ENCODE data around the gene CFAP410.

Gene CFAP410

DNA sequence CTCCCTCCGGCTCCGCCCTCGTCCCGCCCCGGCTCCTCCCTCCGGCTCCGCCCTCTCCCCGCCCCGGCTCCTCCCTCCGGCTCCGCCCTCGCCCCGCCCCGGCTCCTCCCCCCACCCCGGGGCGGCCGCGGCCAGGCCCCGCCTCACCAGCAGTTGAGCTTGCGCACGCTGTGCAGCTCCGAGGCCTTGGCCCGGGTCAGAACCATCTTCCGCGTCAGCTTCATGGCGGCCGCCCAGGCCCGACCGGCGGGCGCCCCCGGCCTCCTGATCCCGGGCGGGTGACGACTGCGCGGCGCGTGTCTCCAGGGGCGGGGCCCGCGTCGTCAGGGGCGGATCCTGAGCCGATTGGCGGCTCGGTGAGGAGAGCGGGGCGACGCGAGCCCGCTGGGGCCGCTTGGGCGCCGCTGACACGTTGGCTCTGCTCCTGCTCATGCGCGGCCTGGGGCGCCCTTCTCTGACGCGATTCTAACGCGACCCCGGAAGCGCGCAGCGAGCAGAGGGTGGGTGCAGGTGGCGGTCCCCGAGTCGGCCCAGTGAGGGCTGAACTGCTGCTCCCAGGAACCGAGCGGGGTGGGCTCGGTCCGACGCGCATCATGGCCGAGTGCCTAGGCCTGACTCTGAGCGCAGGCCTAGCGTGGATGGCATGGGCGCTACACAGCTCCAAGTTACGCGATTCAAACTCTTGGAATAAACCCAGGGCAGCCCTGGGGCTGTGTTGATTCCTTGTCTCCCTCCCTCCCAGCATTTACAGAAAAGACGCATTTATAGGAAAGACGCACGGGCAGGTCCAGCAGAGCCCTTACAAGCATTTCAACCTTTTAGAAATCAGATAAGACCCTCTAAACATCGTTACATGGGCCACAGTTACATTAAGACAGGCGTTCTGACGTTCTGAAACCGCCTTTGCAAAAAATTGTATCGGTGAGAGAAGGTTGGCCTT lies at the start of gene CFAP410:
TSS of gene CFAP410 (minus strand) at position 420 of the 940 bp plus-strand sequence. CDS start at position 224, 196 bp downstream.
- DNase-seq, result peak; percentile 93

DNA sequence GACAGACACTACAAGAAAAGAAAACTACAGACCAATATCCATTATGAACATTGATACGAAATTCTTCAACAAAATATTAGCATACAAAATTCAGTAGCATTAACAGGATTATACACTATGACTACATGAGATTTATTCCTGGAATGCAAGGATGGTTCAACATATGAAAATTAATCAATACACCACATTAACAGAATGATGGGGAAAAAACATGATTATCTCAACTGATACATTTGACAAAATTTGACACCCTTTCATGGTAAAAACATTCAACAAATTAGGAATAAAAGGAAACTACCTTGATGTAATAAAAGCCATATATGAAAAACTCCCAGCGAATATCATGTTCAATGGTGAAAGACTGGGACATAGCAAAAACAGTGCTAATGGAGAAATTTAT lies 45.8 kb upstream of the CFAP410 start:
- no peak for DNase-seq

DNA sequence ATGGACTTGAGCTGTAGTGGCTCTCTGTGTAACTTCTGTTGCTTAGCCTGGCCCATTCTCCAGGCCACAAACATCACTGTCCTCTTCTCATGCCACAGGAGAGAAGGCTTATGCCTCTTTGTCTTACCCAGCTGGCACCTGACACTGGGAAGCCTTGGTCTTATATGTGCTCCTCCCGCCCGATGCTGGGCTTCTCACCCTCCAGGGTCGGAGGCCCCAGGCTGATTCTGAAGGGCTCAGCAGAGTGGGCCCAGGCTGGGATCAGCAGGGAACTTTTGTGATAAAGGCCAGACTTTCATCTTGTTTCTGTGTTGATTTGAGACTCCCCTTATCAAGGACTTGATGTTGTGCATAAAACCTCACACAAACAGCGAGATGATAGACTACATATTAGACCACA lies 44.0 kb upstream of the CFAP410 start:
- DNase-seq, result no peak

DNA sequence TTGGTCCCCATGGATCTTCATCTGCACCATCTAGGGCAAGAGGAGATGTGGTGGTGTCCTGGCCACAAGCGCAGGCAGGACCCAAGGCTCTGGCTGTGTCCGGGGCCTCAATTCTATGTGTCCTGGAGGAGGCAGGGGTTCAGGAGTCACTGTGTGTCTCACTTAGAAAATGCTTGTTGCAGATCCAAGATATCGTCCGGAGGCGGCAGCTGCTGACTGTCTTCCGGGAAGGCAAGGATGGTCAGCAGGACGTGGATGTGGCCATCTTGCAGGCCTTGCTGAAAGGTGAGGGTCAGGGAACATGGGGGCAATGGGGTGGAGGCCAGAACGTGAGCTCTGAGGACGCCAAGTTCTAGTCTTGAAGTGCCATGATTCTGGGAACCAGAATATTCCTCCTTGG lies 43.3 kb upstream of the CFAP410 start:
- DNase-seq, result no peak

DNA sequence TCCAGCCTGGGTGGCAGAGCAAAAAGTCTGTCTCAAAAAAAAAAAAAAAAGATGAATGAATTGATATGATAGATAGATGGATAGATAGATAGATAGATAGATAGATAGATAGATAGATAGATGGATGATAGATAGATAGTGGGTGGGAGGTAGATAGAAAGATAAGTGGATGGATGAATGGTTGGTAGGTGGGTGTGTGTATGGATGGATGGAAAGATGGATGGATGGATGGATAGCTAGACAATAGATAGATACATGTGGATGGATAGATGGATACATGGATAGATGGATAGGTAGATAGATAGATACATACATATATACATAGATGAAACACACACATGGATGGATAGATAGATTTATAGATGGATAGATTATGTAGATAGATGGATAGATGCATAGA lies 42.7 kb upstream of the CFAP410 start:
- no peak for DNase-seq

DNA sequence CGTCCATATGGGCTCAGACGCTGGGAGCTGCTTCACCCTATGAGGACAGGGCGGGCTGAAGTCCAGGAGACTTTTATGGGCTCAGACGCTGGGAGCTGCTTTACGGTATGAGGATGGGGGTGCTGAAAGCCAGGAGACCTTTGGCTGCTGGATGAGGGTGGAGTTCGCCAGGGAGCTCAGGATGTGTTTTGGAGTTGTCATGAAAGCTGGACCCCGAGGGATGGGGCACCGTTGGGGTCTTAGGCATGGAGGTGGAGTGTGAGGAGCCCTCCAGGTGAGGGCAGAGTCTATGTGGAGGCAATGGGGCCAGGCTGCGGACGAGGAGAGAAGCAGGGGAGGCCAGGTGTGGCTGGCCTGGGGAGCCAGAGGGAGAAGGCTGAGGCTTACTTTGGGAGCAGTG lies 41.7 kb upstream of the CFAP410 start:
- no peak for DNase-seq

DNA sequence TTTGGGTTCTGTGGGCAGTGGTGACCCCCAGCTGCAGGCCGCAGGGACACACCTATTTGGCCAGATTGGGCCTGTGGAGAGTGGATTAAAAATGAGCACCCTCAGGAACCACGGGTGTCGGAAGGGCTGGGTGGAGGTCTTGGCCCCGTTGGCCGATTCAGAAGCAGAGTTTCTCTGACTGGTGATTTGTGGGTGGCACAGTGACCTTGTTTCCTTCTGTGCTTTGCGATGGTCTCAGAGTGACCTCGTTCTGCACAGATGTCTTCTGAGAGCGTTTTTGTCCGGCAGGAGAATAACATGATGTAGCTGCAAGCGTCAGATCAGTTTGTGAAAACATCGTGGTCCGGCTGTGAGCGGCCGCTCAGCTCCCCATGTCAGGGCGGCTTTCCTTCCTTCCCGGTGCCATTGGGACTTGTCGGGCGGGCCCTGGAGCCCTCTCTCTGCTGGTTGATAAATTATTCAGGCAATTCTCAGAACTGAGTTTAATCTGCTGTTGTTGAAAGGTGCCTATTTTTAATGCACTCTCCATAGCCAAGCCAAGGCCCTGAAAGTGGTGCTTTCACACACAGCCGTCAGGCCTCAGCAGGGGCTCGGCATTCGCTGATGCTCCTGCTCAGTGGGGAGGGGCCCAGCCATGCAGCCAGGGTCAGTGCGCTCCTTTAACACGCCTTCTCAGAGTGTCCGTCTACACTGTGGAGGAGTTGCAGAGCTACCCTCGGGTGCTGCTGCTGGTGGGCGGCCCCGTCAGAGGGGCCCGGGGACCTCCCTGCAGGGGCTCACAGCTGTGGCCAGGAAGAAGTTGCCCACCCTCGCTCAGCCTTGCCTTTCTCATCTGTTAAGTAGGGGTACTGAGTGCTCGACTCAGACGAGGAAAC lies 41.0 kb upstream of the CFAP410 start:
- no peak for DNase-seq

DNA sequence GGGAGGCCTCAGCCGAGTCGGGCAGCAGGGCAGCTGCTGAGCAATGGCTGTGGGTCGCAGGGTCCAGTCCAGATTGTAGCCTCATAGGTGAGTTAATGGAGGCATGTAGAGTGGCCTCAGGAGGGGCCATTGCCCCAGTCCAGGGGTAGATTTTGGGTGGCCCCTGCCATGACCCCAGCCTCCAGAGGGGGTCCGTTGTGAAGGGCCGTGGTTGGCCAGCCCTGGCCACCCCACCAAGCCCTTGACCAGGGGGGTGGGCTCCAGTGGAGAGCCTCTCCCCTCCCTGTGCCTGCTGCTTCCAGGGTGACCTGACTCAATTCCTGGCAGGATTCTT lies 40.3 kb upstream of the CFAP410 start:
- no peak for DNase-seq

DNA sequence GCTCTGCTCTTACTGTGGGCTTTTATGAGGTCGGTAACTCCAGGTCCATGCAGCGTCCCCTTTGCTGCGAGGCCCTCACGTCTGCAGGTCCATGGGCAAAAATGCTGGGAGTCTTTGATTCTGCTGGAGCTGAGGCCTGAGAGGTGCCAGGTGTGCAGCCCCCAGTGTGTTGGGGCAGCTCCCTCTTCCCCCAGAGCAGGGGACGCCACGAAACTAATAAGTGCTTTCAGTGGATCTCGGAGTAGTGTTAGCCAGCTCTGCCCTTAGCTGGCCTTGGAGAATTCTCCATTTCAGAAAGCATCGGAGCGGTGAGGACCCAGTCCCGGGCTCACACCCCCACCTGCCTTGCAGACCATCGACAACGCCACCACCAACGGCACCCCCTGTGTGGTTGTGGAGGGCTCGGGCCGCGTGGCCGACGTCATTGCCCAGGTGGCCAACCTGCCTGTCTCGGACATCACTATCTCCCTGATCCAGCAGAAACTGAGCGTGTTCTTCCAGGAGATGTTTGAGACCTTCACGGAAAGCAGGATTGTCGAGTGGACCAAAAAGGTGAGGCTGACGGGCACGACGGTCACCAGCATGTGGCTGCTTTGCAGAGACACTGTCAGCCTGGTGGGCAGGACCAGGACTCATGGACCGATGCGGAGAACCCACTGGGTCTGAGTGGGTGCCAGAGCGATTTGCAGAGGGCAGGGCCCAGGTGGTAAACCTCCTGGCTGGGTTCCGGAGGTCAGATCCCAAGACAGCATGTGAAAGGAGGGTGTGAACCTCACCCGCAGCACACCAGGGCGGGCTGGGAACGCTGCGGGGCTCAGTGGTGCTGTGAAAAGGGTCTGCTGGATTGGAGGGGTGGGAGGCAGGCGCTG lies 39.7 kb upstream of the CFAP410 start:
- DNase-seq, result no peak

DNA sequence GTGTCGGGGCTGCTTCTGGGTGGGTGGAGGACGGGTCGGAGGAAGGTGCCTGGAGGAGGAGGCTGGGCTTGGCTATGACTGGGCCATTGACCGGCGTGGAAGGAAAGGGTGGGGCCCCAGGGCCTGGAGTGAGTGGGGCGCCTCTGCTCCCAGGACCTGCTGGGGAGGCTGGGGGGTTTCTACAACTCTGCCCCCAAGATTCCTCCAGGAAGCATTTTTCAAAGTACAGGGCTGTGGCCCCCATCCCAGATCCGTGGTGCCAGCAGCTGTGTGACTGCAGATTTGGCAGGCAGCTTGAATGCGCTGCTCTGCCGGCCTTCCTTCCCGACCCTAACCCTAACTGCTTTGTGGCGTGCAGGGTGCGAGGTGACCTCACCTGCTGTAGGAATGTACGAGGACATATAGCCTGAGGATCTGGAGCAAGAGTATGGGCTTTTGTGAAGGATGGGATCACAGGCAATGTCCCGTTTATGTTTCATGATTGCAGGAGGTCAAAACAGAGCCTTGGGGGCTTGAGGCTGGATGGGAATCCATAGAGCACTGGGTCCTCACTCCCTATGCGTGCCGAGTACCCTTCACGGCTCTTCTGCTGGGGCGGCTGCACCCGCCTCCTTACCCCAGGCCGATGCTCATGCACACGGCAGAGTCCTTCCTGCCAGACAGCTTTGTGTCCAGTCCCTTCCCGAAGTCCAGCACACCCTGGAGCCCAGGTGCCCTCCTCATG lies 38.9 kb upstream of the CFAP410 start:
- no peak for DNase-seq

DNA sequence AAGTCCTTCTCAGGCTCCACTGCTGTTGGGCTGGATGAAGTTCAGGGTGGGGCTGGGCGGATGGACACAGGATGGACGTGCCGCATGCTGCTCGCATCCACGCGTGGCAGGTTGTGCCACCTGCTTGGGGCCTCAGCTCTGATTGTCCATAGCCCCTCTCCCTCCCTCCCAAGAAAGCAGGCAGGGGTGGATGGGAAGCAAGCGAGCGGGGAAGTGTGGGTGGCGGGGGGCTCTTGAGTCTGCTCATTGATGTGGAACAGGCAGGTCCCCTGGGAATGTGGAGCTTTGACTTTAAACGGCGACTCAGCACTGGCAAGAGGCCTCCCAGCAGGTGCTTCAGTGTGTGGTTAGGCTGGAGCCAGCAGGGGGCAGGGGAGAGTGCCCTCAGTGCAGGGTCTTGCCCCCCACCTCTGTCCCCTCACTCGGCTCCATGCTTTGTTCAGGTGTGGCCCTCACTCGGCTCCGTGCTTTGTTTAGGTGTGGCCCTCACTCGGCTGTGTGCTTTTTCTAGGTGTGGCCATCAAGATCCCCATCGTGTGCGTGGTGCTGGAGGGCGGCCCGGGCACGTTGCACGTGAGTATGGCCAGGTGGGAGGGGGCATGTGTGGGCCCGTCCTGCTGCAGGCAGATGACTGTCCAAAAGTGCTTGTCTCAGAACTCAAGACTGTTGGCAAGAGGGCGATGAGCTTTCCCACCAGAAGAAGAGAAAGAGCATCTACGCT lies 38.2 kb upstream of the CFAP410 start:
- DNase-seq, result no peak

DNA sequence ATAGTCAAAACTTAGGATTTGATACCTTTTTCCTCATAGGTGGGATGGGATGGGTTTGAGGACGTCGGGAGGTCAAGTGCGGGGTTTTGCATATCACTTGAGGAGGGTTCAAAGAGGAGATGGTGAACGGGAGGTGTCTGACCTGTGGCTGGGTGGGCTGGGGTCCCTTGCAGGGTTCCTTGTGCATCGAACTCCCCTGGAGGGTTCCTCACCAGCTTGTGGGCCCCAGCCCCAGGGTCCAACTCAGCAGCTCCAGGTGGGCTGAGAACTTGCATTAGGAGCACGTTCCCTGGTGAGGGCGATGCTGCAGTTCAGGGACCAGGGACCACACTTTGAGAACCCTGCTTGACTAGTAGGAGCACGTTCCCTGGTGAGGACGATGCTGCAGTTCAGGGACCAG lies 37.4 kb upstream of the CFAP410 start:
- no peak for DNase-seq

DNA sequence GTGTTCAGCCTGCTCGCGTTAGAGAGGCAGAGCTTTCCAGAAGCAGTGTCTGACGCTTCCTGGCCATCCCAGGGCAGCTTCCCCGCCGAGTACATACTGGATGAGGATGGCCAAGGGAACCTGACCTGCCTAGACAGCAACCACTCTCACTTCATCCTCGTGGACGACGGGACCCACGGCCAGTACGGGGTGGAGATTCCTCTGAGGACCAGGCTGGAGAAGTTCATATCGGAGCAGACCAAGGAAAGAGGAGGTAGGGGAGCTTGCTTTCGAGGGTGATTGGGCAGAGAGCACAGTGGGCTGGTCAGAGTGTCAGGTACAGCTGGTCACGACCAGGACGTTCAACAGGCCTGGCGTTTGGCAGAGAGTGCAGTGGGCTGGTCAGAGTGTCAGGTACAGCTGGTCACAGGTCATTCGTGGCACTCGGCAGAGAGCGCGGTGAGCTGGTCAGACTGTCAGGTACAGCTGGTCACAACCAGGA lies 36.6 kb upstream of the CFAP410 start:
- DNase-seq, result no peak

DNA sequence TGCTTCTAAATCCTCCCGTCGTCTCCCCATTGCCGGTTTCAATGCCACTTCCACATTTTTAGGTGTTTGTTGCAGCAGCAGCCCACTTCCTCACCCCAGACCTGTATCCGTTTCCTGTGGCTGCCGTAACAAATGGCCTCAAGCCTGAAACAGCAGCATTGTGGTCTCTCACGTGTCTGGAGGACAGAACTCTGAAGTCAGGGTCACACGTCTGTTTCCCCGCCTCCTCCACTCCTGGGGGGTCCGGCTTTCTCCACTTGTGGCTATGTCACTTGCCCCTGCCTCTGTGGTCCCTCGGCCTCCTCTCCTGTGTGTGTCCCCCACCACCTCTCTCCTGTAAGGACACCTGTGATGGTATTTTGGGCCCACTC lies 36.1 kb upstream of the CFAP410 start:
- DNase-seq, result no peak

DNA sequence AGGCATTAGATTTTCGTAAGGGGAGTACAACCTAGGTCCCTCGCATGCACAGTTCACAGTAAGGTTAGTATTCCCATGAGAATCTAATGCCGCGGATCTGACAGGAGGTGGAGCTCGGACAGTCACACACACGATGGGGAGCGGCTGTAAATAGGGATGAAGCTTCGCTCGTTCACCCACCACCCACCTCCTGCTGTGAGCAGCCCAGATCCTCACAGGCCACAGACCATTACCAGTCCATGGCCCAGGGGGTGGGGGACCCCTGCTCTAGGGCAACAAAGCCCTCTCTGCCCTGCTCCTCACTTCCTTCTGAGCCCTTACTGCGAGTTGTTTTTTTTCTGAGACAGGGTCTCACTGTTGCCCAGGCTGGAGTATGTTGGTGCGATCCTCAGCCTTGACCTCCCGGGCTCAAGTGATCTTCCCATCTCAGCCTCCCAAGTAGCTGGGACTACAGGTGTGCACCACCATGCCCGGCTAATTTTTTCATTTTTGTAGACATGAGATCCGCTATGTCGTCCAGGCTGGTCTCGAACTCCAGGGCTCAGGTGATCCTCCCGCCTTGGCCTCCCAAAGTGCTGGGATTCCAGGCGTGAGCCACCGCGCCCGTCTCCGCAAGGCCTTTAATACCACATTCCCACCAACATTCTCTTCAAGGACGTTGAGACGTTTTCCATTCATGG lies 35.6 kb upstream of the CFAP410 start:
- DNase-seq, result no peak

DNA sequence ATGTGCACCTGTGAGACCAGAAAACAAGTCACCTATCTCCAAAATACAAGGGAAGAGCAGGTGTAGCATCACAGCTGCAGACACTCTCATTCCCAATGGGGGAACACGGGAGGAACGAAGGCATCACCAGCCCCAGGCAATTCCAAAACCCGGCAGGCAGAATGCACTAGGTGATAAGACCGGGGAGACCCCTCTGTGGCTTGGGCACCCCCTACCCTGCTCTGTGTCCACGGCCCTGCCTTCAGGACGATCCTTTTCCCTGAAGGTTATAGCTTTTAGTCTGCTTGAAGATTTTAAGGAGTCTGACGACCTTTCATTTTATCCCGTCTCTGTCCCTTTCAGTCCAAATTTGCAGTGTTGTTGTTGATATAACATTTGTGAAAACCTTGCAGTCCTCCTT lies 33.4 kb upstream of the CFAP410 start:
- DNase-seq, result no peak

DNA sequence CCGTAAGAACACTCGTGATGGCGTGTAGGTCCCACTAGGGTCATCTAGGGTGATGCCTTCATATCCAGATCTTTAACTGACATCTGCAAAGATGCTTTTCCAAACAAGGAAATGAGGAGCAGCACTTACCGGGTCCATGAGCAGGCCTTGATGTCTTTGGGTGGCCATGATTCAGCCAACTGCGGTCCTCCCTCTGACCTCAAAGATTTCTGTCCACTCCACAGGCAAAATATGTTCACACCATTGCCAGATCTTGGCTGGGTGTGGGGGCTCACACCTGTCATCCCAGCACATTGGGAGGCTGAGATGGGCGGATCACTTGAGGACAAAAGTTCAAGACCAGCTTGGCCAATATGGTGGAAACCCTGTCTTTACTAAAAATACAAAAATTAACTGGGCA lies 32.4 kb upstream of the CFAP410 start:
- DNase-seq, result no peak

DNA sequence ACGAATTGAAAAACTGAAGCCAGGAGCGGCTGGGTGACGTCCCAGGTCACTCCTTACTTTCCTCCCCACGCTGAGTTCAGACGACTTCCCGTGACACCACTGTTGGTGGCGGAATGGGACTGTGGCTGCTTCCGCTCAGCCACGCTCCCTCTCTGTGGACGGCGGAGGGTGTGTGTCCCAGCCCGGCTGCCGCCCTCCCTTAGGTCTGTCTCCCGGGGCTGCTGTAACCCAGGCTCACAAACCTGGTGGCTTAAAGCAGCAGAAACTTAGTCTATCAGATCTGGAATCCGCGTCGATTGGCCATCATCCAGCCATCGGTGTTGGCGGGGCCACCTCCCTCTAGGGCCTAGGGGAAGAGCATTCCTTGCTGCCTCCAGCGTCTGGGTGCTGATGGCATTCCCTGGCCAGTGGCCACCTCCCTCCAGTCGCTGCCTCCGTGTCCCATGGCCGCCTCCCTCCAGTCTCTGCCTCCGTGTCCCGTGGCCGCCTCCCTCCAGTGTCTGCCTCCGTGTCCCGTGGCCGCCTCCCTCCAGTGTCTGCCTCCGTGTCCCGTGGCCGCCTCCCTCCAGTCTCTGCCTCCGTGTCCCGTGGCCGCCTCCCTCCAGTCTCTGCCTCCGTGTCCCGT lies 31.7 kb upstream of the CFAP410 start:
- no peak for DNase-seq

DNA sequence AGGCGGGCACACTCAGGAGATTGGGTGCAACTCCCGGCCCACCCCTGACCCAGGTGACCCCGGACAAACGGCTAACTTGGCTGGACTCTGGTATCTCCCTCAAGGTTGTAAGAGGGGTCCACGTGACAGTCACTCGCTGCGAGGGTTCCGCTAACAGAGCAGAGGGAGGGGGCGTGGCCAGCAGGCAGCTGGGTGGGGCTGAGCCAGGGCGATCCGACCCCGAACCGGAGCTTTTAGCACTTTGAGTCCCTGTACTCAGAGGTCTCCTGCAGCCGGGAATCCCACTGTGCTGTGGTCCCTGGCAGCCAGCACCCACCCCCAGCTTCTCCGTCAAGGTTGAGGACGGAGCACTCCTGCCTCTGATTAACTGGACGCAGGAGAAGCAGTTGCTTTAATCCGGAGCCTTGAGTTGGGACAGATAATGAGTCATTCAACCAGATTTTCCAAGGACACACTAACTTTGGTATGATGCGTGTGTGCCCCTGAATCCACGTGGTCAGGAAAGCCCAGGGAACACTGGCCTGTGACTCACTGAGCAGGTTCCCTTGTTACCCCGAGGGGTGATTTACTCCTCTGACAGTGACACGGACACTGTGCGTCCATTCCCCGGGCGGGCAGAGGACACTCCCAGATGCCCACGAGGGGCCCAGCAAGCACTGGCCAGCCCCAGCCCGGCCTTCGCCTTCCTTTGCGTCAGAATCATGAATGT lies 31.0 kb upstream of the CFAP410 start:
- no peak for DNase-seq
